Activated naive CD8-positive, alpha-beta T cell treated with anti-CD3 and anti-CD28 coated beads, Interleukin-2, amount 10 ng/mL, durations not matched to agents 7 days and 5 days (primary cell): ENCODE data around the gene BATF3. TPM values are rescaled to one million over a fixed set of nuclear protein-coding genes. Genes with fewer than 3 reads are reported as not detected.
A peak's percentile ranks its signal among the peaks of the same experiment; 100 is the strongest.
"Not testable (repeated sequence)": the region's sequence is repeated elsewhere in the genome, so short reads cannot be mapped to it uniquely, and the experiment has no call there.

Experiments used
- ATAC-seq: fragments of 150-1000 bp; cut with Tn5 transposase; one replicate; pipeline ENCODE4 v1.10.0; 2021; ENCODE audit warnings: low read depth, moderate library complexity
- POLR2A ChIA-PET: fragments of 350-600 bp; sonication (Branson Sonifier 250); formaldehyde crosslinking; loops from one replicate; lab custom pipeline; 2021; ENCODE audit warnings: antibody characterized with exemption; lab: Charles Lee
- DNase-seq: peaks from one replicate; pipeline ENCODE4 v3.0.0; 2021
- H3K27ac Mint-ChIP-seq: one replicate; pipeline ENCODE4 v1.8.0; 2022; ENCODE audit warnings: mild to moderate bottlenecking, mixed read lengths
- H3K27me3 Mint-ChIP-seq: one replicate; pipeline ENCODE4 v1.8.0; 2022; ENCODE audit warnings: mild to moderate bottlenecking, moderate library complexity, mixed read lengths
- H3K36me3 Mint-ChIP-seq: one replicate; pipeline ENCODE4 v1.8.0; 2021; ENCODE audit warnings: mild to moderate bottlenecking, mixed read lengths
- H3K4me1 Mint-ChIP-seq: one replicate; pipeline ENCODE4 v1.8.0; 2021; ENCODE audit warnings: mixed read lengths
- H3K4me3 Mint-ChIP-seq: one replicate; pipeline ENCODE4 v1.8.0; 2022; ENCODE audit warnings: mild to moderate bottlenecking, moderate library complexity, mixed read lengths
- H3K9me3 Mint-ChIP-seq: one replicate; pipeline ENCODE4 v1.8.0; 2021; ENCODE audit warnings: mixed read lengths
- total RNA-seq, 2 experiments: library from RNA; stranded (reverse); gene quantifications; one replicate each; pipeline ENCODE4 v1.2.3, GENCODE V29; 2021

BATF3 gene
- total RNA-seq, 2 experiments from 2014 or later: 9.8 to 13.2 TPM

GRCh38 chr1:212671342-212672031 is 28.2 kb downstream of the BATF3 start:
- H3K9me3 Mint-ChIP-seq: no peaks in the 10 kb centered on the region
- no peak overlapping the region for H3K4me3 Mint-ChIP-seq
- H3K4me1 Mint-ChIP-seq: peaks cover 20% of the 10 kb centered on the region
- no peak overlapping the region for H3K27ac Mint-ChIP-seq
- H3K36me3 Mint-ChIP-seq: no peaks in the 10 kb centered on the region
- ATAC-seq (no peak), DNase-seq (no peak)
- peaks cover 4% of the 10 kb centered on the region for H3K27me3 Mint-ChIP-seq
- POLR2A ChIA-PET: interaction anchor here (1.2 to 1.7 kb wide), 2 partner anchors 12 to 186 kb away, joined by 3 to 5 read pairs; partner anchors contain the start of gene FLVCR1

GRCh38 chr1:212670882-212671281 is 28.8 kb downstream of the BATF3 start:
- Mint-ChIP-seq H3K27me3 (no peaks in the 10 kb centered on the region), H3K36me3 (no peaks in the 10 kb centered on the region), H3K4me1 (peaks cover 24% of the 10 kb centered on the region), H3K9me3 (no peaks in the 10 kb centered on the region), H3K4me3 (no peak overlapping the region), H3K27ac (no peak overlapping the region)
- POLR2A ChIA-PET: interaction anchor here (1.2 kb wide), 1 partner anchor 13 kb away, joined by 3 read pairs; no protein-coding TSS in a partner anchor
- no peak for ATAC-seq
- DNase-seq: no peak

- H3K4me3 Mint-ChIP-seq: no peak overlapping the region
- no peaks in the 10 kb centered on the region for H3K36me3 Mint-ChIP-seq
- no peaks in the 10 kb centered on the region for H3K27me3 Mint-ChIP-seq
- no peak overlapping the region for H3K27ac Mint-ChIP-seq
- peaks cover 28% of the 10 kb centered on the region for H3K4me1 Mint-ChIP-seq
- H3K9me3 Mint-ChIP-seq: no peaks in the 10 kb centered on the region
- POLR2A ChIA-PET: no interaction called here
- ATAC-seq (no peak), DNase-seq (no peak)
These were observed 29.3 kb downstream of the BATF3 start for GRCh38 chr1:212670301-212670700.

- no peak overlapping the region for H3K4me3 Mint-ChIP-seq
- H3K4me1 Mint-ChIP-seq: peaks cover 28% of the 10 kb centered on the region
- POLR2A ChIA-PET: no interaction called here
- DNase-seq (no peak), ATAC-seq (no peak)
- no peak overlapping the region for H3K27ac Mint-ChIP-seq
- no peaks in the 10 kb centered on the region for H3K27me3 Mint-ChIP-seq
- H3K9me3 Mint-ChIP-seq: no peaks in the 10 kb centered on the region
- no peaks in the 10 kb centered on the region for H3K36me3 Mint-ChIP-seq
These were observed 30.0 kb downstream of the BATF3 start for GRCh38 chr1:212669600-212669999.

- Mint-ChIP-seq H3K4me3 (no peak overlapping the region), H3K9me3 (no peaks in the 10 kb centered on the region), H3K36me3 (no peaks in the 10 kb centered on the region), H3K27me3 (no peaks in the 10 kb centered on the region), H3K4me1 (peaks cover 28% of the 10 kb centered on the region), H3K27ac (no peak overlapping the region)
- POLR2A ChIA-PET: interaction anchor here (0.6 to 1.7 kb wide), 2 partner anchors 9 to 93 kb away, joined by 3 to 6 read pairs; no protein-coding TSS in a partner anchor
- ATAC-seq (no peak), DNase-seq (no peak)
These were observed 30.5 kb downstream of the BATF3 start for GRCh38 chr1:212669102-212669501.

- POLR2A ChIA-PET: interaction anchor here (0.6 to 1.8 kb wide), 3 partner anchors 10 to 123 kb away, joined by 3 to 6 read pairs (median 6); partner anchors contain the start of genes NSL1 and TATDN3
- Mint-ChIP-seq H3K4me1 (peaks cover 28% of the 10 kb centered on the region), H3K27ac (no peak overlapping the region), H3K4me3 (no peak overlapping the region), H3K27me3 (no peaks in the 10 kb centered on the region), H3K36me3 (no peaks in the 10 kb centered on the region), H3K9me3 (no peaks in the 10 kb centered on the region)
- DNase-seq: no peak
- ATAC-seq: no peak
These were observed 31.2 kb downstream of the BATF3 start for GRCh38 chr1:212668477-212668876.

- H3K4me3 Mint-ChIP-seq: no peak overlapping the region
- ATAC-seq: no peak
- POLR2A ChIA-PET: interaction anchor here (1.7 to 1.8 kb wide), 2 partner anchors 11 to 124 kb away, joined by 6 read pairs; partner anchors contain the start of genes NSL1 and TATDN3
- H3K27ac Mint-ChIP-seq: peak overlapping the region; percentile 17
- DNase-seq: no peak
- H3K27me3 Mint-ChIP-seq: no peaks in the 10 kb centered on the region
- H3K4me1 Mint-ChIP-seq: peaks cover 28% of the 10 kb centered on the region
- no peaks in the 10 kb centered on the region for H3K9me3 Mint-ChIP-seq
- H3K36me3 Mint-ChIP-seq: no peaks in the 10 kb centered on the region
These were observed 32.2 kb downstream of the BATF3 start for GRCh38 chr1:212667223-212668139.

GRCh38 chr1:212666116-212666775 is 33.4 kb downstream of the BATF3 start:
- ATAC-seq (no peak), DNase-seq (no peak)
- peaks cover 22% of the 10 kb centered on the region for H3K4me1 Mint-ChIP-seq
- no peaks in the 10 kb centered on the region for H3K9me3 Mint-ChIP-seq
- no peak overlapping the region for H3K27ac Mint-ChIP-seq
- H3K36me3 Mint-ChIP-seq: no peaks in the 10 kb centered on the region
- H3K27me3 Mint-ChIP-seq: peaks cover 7% of the 10 kb centered on the region
- H3K4me3 Mint-ChIP-seq: no peak overlapping the region
- POLR2A ChIA-PET: interaction anchor here (1.0 to 1.7 kb wide), 2 partner anchors 58 to 189 kb away, joined by 3 to 6 read pairs; partner anchors contain the start of gene ATF3

- POLR2A ChIA-PET: interaction anchor here (0.6 to 1.7 kb wide), 6 partner anchors 18 to 192 kb away, joined by 3 to 8 read pairs (median 4); partner anchors contain the start of gene ATF3
- no peaks in the 10 kb centered on the region for H3K9me3 Mint-ChIP-seq
- H3K4me3 Mint-ChIP-seq: peak overlapping the region; percentile 86
- peaks cover 19% of the 10 kb centered on the region for H3K4me1 Mint-ChIP-seq
- DNase-seq (peak; percentile 92), ATAC-seq (peak; percentile 98)
- peak overlapping the region; percentile 85 for H3K27ac Mint-ChIP-seq
- H3K36me3 Mint-ChIP-seq: no peaks in the 10 kb centered on the region
- peaks cover 12% of the 10 kb centered on the region for H3K27me3 Mint-ChIP-seq
These were observed 34.2 kb downstream of the BATF3 start for GRCh38 chr1:212665241-212666115.

- peaks cover 17% of the 10 kb centered on the region for H3K27me3 Mint-ChIP-seq
- DNase-seq (no peak), ATAC-seq (no peak)
- POLR2A ChIA-PET: interaction anchor here (0.6 to 1.7 kb wide), 6 partner anchors 19 to 192 kb away, joined by 3 to 8 read pairs (median 4); partner anchors contain the start of gene ATF3
- H3K27ac Mint-ChIP-seq: no peak overlapping the region
- H3K36me3 Mint-ChIP-seq: no peaks in the 10 kb centered on the region
- H3K9me3 Mint-ChIP-seq: no peaks in the 10 kb centered on the region
- peaks cover 19% of the 10 kb centered on the region for H3K4me1 Mint-ChIP-seq
- peak overlapping the region; percentile 37 for H3K4me3 Mint-ChIP-seq
These were observed 35.0 kb downstream of the BATF3 start for GRCh38 chr1:212664409-212665199.

- not testable (repeated sequence) for H3K9me3 Mint-ChIP-seq
- peaks cover 31% of the 10 kb centered on the region for H3K27me3 Mint-ChIP-seq
These were observed 41.4 kb downstream of the BATF3 start for GRCh38 chr1:212658250-212658649.

More at GRCh38 chr1:212658250-212658649, 41.4 kb downstream of the BATF3 start:
- H3K4me3 Mint-ChIP-seq, H3K4me1 Mint-ChIP-seq, ATAC-seq, H3K36me3 Mint-ChIP-seq, H3K27ac Mint-ChIP-seq, POLR2A ChIA-PET, DNase-seq: not testable (repeated sequence)
